WTC11 (cell line): ENCODE measurements around the gene KDELR1. TPM values are rescaled to one million over a fixed set of nuclear protein-coding genes. Genes with fewer than 3 reads are reported as not detected.

Source experiments
- AFF4 ChIP-seq: sonication (generic); formaldehyde crosslinking; IDR thresholded peaks from 2 replicates; pipeline ENCODE4 v1.8.1; 2023; ENCODE audit warnings: mild to moderate bottlenecking, missing genetic modification reagents, borderline replicate concordance
- ATF6 ChIP-seq: sonication (generic); formaldehyde crosslinking; IDR thresholded peaks from 2 replicates; pipeline ENCODE4 v1.8.1; 2023; ENCODE audit warnings: mild to moderate bottlenecking, missing genetic modification reagents
- CBFB ChIP-seq: sonication (generic); formaldehyde crosslinking; IDR thresholded peaks from 2 replicates; pipeline ENCODE4 v1.8.1; 2022; ENCODE audit warnings: mild to moderate bottlenecking, low read depth, missing genetic modification reagents
- CREB1 ChIP-seq: sonication (generic); formaldehyde crosslinking; IDR thresholded peaks from 2 replicates; pipeline ENCODE4 v1.8.0; 2023; ENCODE audit warnings: mild to moderate bottlenecking, missing genetic modification reagents
- EMX1 ChIP-seq: fragments of 250-450 bp; sonication (Bioruptor Pico); IDR thresholded peaks from 2 replicates; pipeline ENCODE4 v1.8.0; 2021; ENCODE audit warnings: mild to moderate bottlenecking
- ESRRA ChIP-seq: sonication (generic); formaldehyde crosslinking; IDR thresholded peaks from 2 replicates; pipeline ENCODE4 v1.8.1; 2022; ENCODE audit warnings: mild to moderate bottlenecking, missing genetic modification reagents, borderline replicate concordance
- NFYB ChIP-seq: sonication (generic); formaldehyde crosslinking; conservative IDR thresholded peaks from 2 replicates; pipeline ENCODE4 v1.8.0; 2022; ENCODE audit warnings: low read depth, missing genetic modification reagents
- PRRX2 ChIP-seq: fragments of 250-450 bp; sonication (Bioruptor Pico); IDR thresholded peaks from 2 replicates; pipeline ENCODE4 v1.8.0; 2021; ENCODE audit warnings: mild to moderate bottlenecking
- RORB ChIP-seq: fragments of 250-450 bp; sonication (Bioruptor Pico); IDR thresholded peaks from 2 replicates; pipeline ENCODE4 v1.9.0; 2021; ENCODE audit warnings: mild to moderate bottlenecking
- SMAD3 ChIP-seq: sonication (generic); formaldehyde crosslinking; IDR thresholded peaks from 2 replicates; pipeline ENCODE4 v1.8.0; 2022; ENCODE audit warnings: missing genetic modification reagents, mild to moderate bottlenecking, borderline replicate concordance
- SOX15 ChIP-seq: fragments of 250-450 bp; sonication (Bioruptor Pico); IDR thresholded peaks from 2 replicates; pipeline ENCODE4 v1.9.0; 2021; ENCODE audit warnings: mild to moderate bottlenecking
- TEAD1 ChIP-seq: sonication (generic); formaldehyde crosslinking; IDR thresholded peaks from 2 replicates; pipeline ENCODE4 v1.8.0; 2022; ENCODE audit warnings: mild to moderate bottlenecking, missing genetic modification reagents
- TP53 ChIP-seq: sonication (generic); formaldehyde crosslinking; IDR thresholded peaks from 2 replicates; pipeline ENCODE4 v1.8.1; 2023; ENCODE audit warnings: mild to moderate bottlenecking, missing genetic modification reagents
- ZBTB21 ChIP-seq: sonication (generic); formaldehyde crosslinking; IDR thresholded peaks from 2 replicates; pipeline ENCODE4 v1.8.1; 2023; ENCODE audit warnings: mild to moderate bottlenecking, missing genetic modification reagents, borderline replicate concordance
- ZNF219 ChIP-seq: sonication (generic); formaldehyde crosslinking; IDR thresholded peaks from 2 replicates; pipeline ENCODE4 v1.8.0; 2023; ENCODE audit warnings: missing genetic modification reagents, mild to moderate bottlenecking, borderline replicate concordance
- ZNF232 ChIP-seq: sonication (generic); formaldehyde crosslinking; IDR thresholded peaks from 2 replicates; pipeline ENCODE4 v1.8.0; 2022; ENCODE audit warnings: mild to moderate bottlenecking, missing genetic modification reagents
- ZNF263 ChIP-seq: sonication (generic); formaldehyde crosslinking; IDR thresholded peaks from 2 replicates; pipeline ENCODE4 v1.8.1; 2022; ENCODE audit warnings: low read depth, mild to moderate bottlenecking, moderate library complexity, missing genetic modification reagents
- ZNF425 ChIP-seq: fragments of 250-450 bp; sonication (Bioruptor Pico); conservative IDR thresholded peaks from 2 replicates; pipeline ENCODE4 v1.9.0; 2021; ENCODE audit warnings: mild to moderate bottlenecking
- ZNF532 ChIP-seq: fragments of 250-450 bp; sonication (Bioruptor Pico); IDR thresholded peaks from 2 replicates; pipeline ENCODE4 v1.9.0; 2021; ENCODE audit warnings: mild to moderate bottlenecking, borderline replicate concordance
- total RNA-seq: library from RNA; stranded (reverse); gene quantifications from 3 replicates; pipeline ENCODE4 v1.2.3, GENCODE V29; 2021
- TF ChIP-seq, protein P1 (sequence below): sonication (generic); formaldehyde crosslinking; IDR thresholded peaks from 2 replicates; pipeline ENCODE4 v1.8.0; 2022; ENCODE audit warnings: mild to moderate bottlenecking, missing genetic modification reagents
- TF ChIP-seq, protein P2 (sequence below): sonication (generic); formaldehyde crosslinking; IDR thresholded peaks from 2 replicates; pipeline ENCODE4 v1.8.0; 2023; ENCODE audit warnings: mild to moderate bottlenecking, missing genetic modification reagents
- TF ChIP-seq, protein P3 (sequence below): sonication (generic); formaldehyde crosslinking; conservative IDR thresholded peaks from 2 replicates; pipeline ENCODE4 v1.8.1; 2022; ENCODE audit warnings: mild to moderate bottlenecking, missing genetic modification reagents

KDELR1 gene
- total RNA-seq, 1 experiment from 2014 or later: 207 TPM

GRCh38 chr19:48390188-48391099 lies 907 bp downstream of the KDELR1 start (continued):
- TF ChIP-seq, protein P1, sequence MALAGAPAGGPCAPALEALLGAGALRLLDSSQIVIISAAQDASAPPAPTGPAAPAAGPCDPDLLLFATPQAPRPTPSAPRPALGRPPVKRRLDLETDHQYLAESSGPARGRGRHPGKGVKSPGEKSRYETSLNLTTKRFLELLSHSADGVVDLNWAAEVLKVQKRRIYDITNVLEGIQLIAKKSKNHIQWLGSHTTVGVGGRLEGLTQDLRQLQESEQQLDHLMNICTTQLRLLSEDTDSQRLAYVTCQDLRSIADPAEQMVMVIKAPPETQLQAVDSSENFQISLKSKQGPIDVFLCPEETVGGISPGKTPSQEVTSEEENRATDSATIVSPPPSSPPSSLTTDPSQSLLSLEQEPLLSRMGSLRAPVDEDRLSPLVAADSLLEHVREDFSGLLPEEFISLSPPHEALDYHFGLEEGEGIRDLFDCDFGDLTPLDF: no peak
- TF ChIP-seq ZNF532 (CRISPR knock-in tag) (no peak), ZBTB21 (CRISPR knock-in tag) (no peak), ZNF219 (CRISPR knock-in tag) (no peak), SMAD3 (CRISPR knock-in tag) (no peak), ZNF232 (0 out of 2 replicates have a peak, but pooled peaks have one; percentile 41), TP53 (CRISPR knock-in tag) (no peak), PRRX2 (CRISPR knock-in tag) (no peak), TEAD1 (CRISPR knock-in tag) (peak; percentile 51; the same call in 1 of the 2 replicates), NFYB (CRISPR knock-in tag) (no peak), ZNF263 (no peak), SOX15 (CRISPR knock-in tag) (no peak), RORB (CRISPR knock-in tag) (no peak), ZNF425 (no peak), ESRRA (CRISPR knock-in tag) (no peak), EMX1 (CRISPR knock-in tag) (no peak), CREB1 (CRISPR knock-in tag) (no peak), CBFB (CRISPR knock-in tag) (no peak), ATF6 (CRISPR knock-in tag) (no peak), AFF4 (CRISPR knock-in tag) (no peak)
- TF ChIP-seq, protein P2, sequence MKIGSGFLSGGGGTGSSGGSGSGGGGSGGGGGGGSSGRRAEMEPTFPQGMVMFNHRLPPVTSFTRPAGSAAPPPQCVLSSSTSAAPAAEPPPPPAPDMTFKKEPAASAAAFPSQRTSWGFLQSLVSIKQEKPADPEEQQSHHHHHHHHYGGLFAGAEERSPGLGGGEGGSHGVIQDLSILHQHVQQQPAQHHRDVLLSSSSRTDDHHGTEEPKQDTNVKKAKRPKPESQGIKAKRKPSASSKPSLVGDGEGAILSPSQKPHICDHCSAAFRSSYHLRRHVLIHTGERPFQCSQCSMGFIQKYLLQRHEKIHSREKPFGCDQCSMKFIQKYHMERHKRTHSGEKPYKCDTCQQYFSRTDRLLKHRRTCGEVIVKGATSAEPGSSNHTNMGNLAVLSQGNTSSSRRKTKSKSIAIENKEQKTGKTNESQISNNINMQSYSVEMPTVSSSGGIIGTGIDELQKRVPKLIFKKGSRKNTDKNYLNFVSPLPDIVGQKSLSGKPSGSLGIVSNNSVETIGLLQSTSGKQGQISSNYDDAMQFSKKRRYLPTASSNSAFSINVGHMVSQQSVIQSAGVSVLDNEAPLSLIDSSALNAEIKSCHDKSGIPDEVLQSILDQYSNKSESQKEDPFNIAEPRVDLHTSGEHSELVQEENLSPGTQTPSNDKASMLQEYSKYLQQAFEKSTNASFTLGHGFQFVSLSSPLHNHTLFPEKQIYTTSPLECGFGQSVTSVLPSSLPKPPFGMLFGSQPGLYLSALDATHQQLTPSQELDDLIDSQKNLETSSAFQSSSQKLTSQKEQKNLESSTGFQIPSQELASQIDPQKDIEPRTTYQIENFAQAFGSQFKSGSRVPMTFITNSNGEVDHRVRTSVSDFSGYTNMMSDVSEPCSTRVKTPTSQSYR: no peak
- TF ChIP-seq, protein P3, sequence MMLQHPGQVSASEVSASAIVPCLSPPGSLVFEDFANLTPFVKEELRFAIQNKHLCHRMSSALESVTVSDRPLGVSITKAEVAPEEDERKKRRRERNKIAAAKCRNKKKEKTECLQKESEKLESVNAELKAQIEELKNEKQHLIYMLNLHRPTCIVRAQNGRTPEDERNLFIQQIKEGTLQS (CRISPR knock-in tag): no peak
